WI38 (cell line): Measurements from ENCODE around the gene MROH7.

Experiments used
- H3K4me3 ChIP-seq: 2 replicates; pipeline ENCODE4 v1.5.1; 2011; ENCODE audit warnings: low read depth, mild to moderate bottlenecking, control low read depth, low read length
- CTCF ChIP-seq: IDR thresholded peaks from 2 replicates; pipeline ENCODE4 v1.5.1; 2012; ENCODE audit warnings: low read depth, mild to moderate bottlenecking, control low read depth, low read length

MROH7 gene

DNA sequence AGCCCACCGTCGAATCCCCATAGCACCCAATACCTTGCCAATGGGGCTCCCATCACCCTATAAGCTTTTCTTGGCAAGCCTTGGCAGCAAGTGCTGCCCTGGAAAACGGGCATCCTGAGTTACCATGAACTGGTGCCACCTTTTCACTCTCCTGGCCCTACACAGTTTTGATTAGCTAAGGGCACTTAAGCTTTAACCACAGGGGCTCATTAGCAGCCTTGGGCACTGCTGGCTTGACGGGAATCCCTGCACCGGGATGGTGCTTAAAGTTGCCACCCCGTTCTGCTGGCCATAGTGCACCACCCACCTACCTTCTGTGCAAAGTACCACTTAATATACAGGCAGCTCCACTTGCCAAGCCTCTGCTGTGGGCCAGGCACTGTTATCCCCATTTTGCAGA is 109.0 kb downstream of the MROH7 start:
- no peak for TF ChIP-seq CTCF
- no peak overlapping the region for H3K4me3 ChIP-seq

DNA sequence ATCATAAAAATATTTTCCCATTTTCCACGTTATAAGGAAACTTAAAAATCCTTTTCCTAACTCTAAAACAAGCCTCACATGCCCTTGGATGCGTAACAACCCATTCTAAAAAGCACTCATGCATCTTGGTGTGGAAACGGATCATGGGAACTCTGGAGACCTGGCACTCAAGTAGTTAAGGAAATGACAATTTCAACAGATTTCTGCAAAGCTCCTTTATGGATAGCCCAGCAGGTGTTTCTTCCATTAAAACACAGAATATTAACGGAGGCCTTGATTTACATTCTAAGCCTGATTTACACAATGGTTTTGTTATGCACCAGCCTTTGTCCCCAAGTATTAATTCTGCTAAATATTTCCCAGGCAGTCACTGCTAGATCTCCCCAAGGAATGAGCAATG is 109.8 kb downstream of the MROH7 start:
- TF ChIP-seq CTCF, result no peak

DNA sequence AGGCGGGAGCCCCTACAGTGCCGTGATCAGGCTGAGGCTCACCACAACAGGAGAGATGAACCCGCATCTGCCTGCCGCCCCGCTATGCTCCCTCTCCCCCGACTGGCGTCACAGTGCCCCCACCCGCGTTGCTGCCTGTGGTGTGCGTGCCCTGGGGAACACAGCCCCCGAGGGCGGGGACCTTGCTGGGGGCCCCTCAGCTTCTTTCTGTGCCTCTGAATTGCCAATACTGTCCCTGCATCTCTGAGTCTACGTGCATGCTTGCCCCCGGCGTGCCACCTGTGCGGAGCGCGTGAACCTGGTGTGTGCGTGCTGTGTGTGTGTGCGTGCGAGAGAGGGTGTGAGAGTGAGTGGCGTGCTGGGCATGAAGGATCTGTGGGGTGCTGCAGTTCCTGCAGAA is 112.5 kb downstream of the MROH7 start:
- no peak overlapping the region for H3K4me3 ChIP-seq
- no peak for TF ChIP-seq CTCF

More for the DNA sequence above, 109.8 kb downstream of the MROH7 start:
- no peak overlapping the region for H3K4me3 ChIP-seq

- no peak for TF ChIP-seq CTCF
- H3K4me3 ChIP-seq, result no peak overlapping the region
Measured at GRCh38 chr1:54754486-54755285, 113.1 kb downstream of the MROH7 start.

DNA sequence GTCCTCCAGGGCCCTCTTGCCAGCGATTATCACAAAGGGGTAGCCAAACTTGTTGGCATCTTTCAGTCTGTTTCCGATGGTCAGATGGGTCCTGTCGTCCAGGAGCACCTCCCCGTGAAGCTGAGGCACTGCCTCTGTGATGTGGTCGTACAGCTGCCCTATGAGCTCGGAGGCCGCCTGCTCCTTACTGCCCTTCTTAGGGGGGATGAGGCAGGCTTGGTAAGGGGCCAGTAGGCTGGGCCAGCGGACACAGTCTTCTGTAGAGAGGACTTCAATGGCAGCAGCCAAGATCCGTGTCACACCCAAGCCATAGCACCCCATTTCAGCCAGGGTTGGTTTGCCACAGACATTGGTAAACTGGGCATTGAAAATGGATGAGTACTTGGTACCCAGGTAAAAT is 116.2 kb downstream of the MROH7 start:
- TF ChIP-seq CTCF, result no peak
- H3K4me3 ChIP-seq, result no peak overlapping the region

DNA sequence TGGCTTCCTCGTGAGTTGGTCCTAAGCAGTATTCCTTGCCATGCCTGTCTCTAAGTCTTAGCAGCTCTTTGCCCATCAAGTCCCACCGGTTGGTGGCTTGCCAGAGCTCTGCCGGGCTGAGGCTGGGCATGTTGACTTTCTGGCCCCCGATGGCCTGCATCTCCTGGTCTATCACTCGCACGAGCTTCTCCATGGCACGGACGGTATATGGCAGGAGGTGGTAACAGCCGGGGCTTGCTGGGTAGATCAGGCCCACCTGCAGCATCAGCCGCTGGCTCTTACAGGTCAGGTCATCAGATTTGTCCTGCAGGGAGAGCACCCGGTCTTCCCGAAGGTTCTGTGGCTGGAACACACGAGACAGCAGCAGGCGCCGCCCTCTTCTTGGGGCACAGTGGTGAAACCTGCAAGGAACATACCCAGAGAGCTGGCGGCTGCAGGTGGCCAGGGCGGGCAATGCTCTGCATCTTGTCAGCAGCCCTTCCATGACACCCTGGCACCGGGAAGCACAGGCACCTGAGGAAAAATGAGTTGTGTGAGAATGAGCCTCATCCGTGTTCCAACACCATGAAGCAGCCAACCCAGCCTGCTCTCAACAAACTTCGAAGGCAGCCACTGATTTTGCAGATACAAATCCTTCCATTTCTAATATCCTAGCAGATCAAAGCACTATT is 117.2 kb downstream of the MROH7 start:
- no peak for TF ChIP-seq CTCF
- H3K4me3 ChIP-seq, result no peak overlapping the region
